ENCODE data around the gene STAG3.

The STAG3 gene

GRCh38 chr7:100155553-100156317 lies 22.0 kb upstream of the STAG3 start:
- no peak overlapping the region for H3K4me3 ChIP-seq (ENCODE audit: extremely low read depth, insufficient read depth, low read length, poor library complexity, severe bottlenecking)
- no peak overlapping the region for H3K27ac ChIP-seq (ENCODE audit: low read depth, low read length, severe bottlenecking)
- H3K36me3 ChIP-seq (ENCODE audit: control insufficient read depth, insufficient read depth, low read length): peaks cover 55% of the 10 kb centered on the region
- 95 to 99% methylated on average over 18 of the region's 20 CpGs for WGBS, 2 experiments (ENCODE audit: insufficient coverage in 2 of 2)
- H3K9me3 ChIP-seq (ENCODE audit: control insufficient read depth, low read length): no peaks in the 10 kb centered on the region
- H3K4me1 ChIP-seq (ENCODE audit: control insufficient read depth, insufficient read depth, low read length, poor library complexity, severe bottlenecking): peaks cover 15% of the 10 kb centered on the region

- H3K9me3 ChIP-seq (ENCODE audit: control insufficient read depth, low read length): no peaks in the 10 kb centered on the region
- peak overlapping the region; percentile 88 for H3K4me3 ChIP-seq (ENCODE audit: extremely low read depth, insufficient read depth, low read length, poor library complexity, severe bottlenecking)
- H3K27ac ChIP-seq (ENCODE audit: low read depth, low read length, severe bottlenecking): no peak overlapping the region
- WGBS, 2 experiments (ENCODE audit: insufficient coverage in 2 of 2): 86 to 92% methylated on average over 12 to 14 of the region's 16 CpGs
- H3K36me3 ChIP-seq (ENCODE audit: control insufficient read depth, insufficient read depth, low read length): peaks cover 55% of the 10 kb centered on the region
- H3K4me1 ChIP-seq (ENCODE audit: control insufficient read depth, insufficient read depth, low read length, poor library complexity, severe bottlenecking): peaks cover 15% of the 10 kb centered on the region
Measured at GRCh38 chr7:100156331-100157068, 21.2 kb upstream of the STAG3 start.

GRCh38 chr7:100157069-100157333 lies 20.7 kb upstream of the STAG3 start:
- Histone ChIP-seq H3K9me3 (ENCODE audit: control insufficient read depth, low read length) (no peaks in the 10 kb centered on the region), H3K4me1 (ENCODE audit: control insufficient read depth, insufficient read depth, low read length, poor library complexity, severe bottlenecking) (peaks cover 15% of the 10 kb centered on the region), H3K27ac (ENCODE audit: low read depth, low read length, severe bottlenecking) (no peak overlapping the region), H3K4me3 (ENCODE audit: extremely low read depth, insufficient read depth, low read length, poor library complexity, severe bottlenecking) (peak overlapping the region; percentile 88), H3K36me3 (ENCODE audit: control insufficient read depth, insufficient read depth, low read length) (peaks cover 51% of the 10 kb centered on the region)
- WGBS, 2 experiments (ENCODE audit: insufficient coverage in 2 of 2): 33 to 82% methylated on average over 1 to 3 of the region's 5 CpGs

- Histone ChIP-seq H3K9me3 (ENCODE audit: control insufficient read depth, low read length) (no peaks in the 10 kb centered on the region), H3K36me3 (ENCODE audit: control insufficient read depth, insufficient read depth, low read length) (peaks cover 46% of the 10 kb centered on the region), H3K4me3 (ENCODE audit: extremely low read depth, insufficient read depth, low read length, poor library complexity, severe bottlenecking) (peak overlapping the region; percentile 88), H3K27ac (ENCODE audit: low read depth, low read length, severe bottlenecking) (peak overlapping the region; percentile 41), H3K4me1 (ENCODE audit: control insufficient read depth, insufficient read depth, low read length, poor library complexity, severe bottlenecking) (peaks cover 15% of the 10 kb centered on the region)
- WGBS, 2 experiments (ENCODE audit: insufficient coverage in 2 of 2): 24 to 40% methylated on average over 13 to 19 of the region's 32 CpGs
Measured at GRCh38 chr7:100157334-100158228, 20.1 kb upstream of the STAG3 start.

- Histone ChIP-seq H3K4me1 (ENCODE audit: control insufficient read depth, insufficient read depth, low read length, poor library complexity, severe bottlenecking) (peaks cover 20% of the 10 kb centered on the region), H3K9me3 (ENCODE audit: control insufficient read depth, low read length) (no peaks in the 10 kb centered on the region), H3K4me3 (ENCODE audit: extremely low read depth, insufficient read depth, low read length, poor library complexity, severe bottlenecking) (peak within 1 kb of the TSS; percentile 88), H3K36me3 (ENCODE audit: control insufficient read depth, insufficient read depth, low read length) (peaks cover 38% of the 10 kb centered on the region), H3K27ac (ENCODE audit: low read depth, low read length, severe bottlenecking) (peak within 1 kb of the TSS; percentile 62)
- 4% methylated on average over 73 to 85 of the region's 87 CpGs for WGBS, 2 experiments (ENCODE audit: insufficient coverage in 2 of 2)
Measured at GRCh38 chr7:100158229-100159098, 19.3 kb upstream of the STAG3 start, which contains the start of gene TRAPPC14. Gene TRAPPC14 (minus strand): TSS chr7:100158723. CDS start chr7:100158499, 224 bp downstream.

GRCh38 chr7:100159099-100159623 lies 18.6 kb upstream of the STAG3 start:
- Histone ChIP-seq H3K4me3 (ENCODE audit: extremely low read depth, insufficient read depth, low read length, poor library complexity, severe bottlenecking) (peak overlapping the region; percentile 88), H3K36me3 (ENCODE audit: control insufficient read depth, insufficient read depth, low read length) (peaks cover 31% of the 10 kb centered on the region), H3K4me1 (ENCODE audit: control insufficient read depth, insufficient read depth, low read length, poor library complexity, severe bottlenecking) (peaks cover 20% of the 10 kb centered on the region), H3K9me3 (ENCODE audit: control insufficient read depth, low read length) (no peaks in the 10 kb centered on the region), H3K27ac (ENCODE audit: low read depth, low read length, severe bottlenecking) (peak overlapping the region; percentile 62)
- WGBS, 2 experiments (ENCODE audit: insufficient coverage in 2 of 2): 95 to 100% methylated on average over 2 to 4 of the region's 7 CpGs

- WGBS, 2 experiments (ENCODE audit: insufficient coverage in 2 of 2): 94 to 95% methylated on average over 17 to 18 of the region's 18 CpGs
- Histone ChIP-seq H3K27ac (ENCODE audit: low read depth, low read length, severe bottlenecking) (no peak overlapping the region), H3K4me1 (ENCODE audit: control insufficient read depth, insufficient read depth, low read length, poor library complexity, severe bottlenecking) (peaks cover 15% of the 10 kb centered on the region), H3K9me3 (ENCODE audit: control insufficient read depth, low read length) (no peaks in the 10 kb centered on the region), H3K36me3 (ENCODE audit: control insufficient read depth, insufficient read depth, low read length) (peaks cover 22% of the 10 kb centered on the region), H3K4me3 (ENCODE audit: extremely low read depth, insufficient read depth, low read length, poor library complexity, severe bottlenecking) (no peak overlapping the region)
Measured at GRCh38 chr7:100160067-100160466, 17.7 kb upstream of the STAG3 start.

GRCh38 chr7:100163006-100163531 lies 14.6 kb upstream of the STAG3 start:
- no peaks in the 10 kb centered on the region for H3K36me3 ChIP-seq (ENCODE audit: control insufficient read depth, insufficient read depth, low read length)
- H3K27ac ChIP-seq (ENCODE audit: low read depth, low read length, severe bottlenecking): no peak overlapping the region
- H3K4me1 ChIP-seq (ENCODE audit: control insufficient read depth, insufficient read depth, low read length, poor library complexity, severe bottlenecking): peaks cover 16% of the 10 kb centered on the region
- WGBS, 2 experiments (ENCODE audit: insufficient coverage in 2 of 2): 55 to 56% methylated on average over 5 of the region's 6 CpGs
- no peaks in the 10 kb centered on the region for H3K9me3 ChIP-seq (ENCODE audit: control insufficient read depth, low read length)
- no peak overlapping the region for H3K4me3 ChIP-seq (ENCODE audit: extremely low read depth, insufficient read depth, low read length, poor library complexity, severe bottlenecking)

- WGBS, 2 experiments (ENCODE audit: insufficient coverage in 2 of 2): 86 to 92% methylated on average over 4 of the region's 5 CpGs
- H3K27ac ChIP-seq (ENCODE audit: low read depth, low read length, severe bottlenecking): no peak overlapping the region
- H3K4me3 ChIP-seq (ENCODE audit: extremely low read depth, insufficient read depth, low read length, poor library complexity, severe bottlenecking): no peak overlapping the region
- H3K36me3 ChIP-seq (ENCODE audit: control insufficient read depth, insufficient read depth, low read length): no peaks in the 10 kb centered on the region
- H3K4me1 ChIP-seq (ENCODE audit: control insufficient read depth, insufficient read depth, low read length, poor library complexity, severe bottlenecking): peaks cover 23% of the 10 kb centered on the region
- H3K9me3 ChIP-seq (ENCODE audit: control insufficient read depth, low read length): no peaks in the 10 kb centered on the region
Measured at GRCh38 chr7:100163871-100164270, 13.8 kb upstream of the STAG3 start.

Measured in mesodermal cell (in vitro differentiated cells).